ENCODE measurements around the gene AGO4. TPM values are rescaled to one million over a fixed set of nuclear protein-coding genes. Genes with fewer than 3 reads are reported as not detected.
"Not testable (repeated sequence)": the region's sequence is repeated elsewhere in the genome, so short reads cannot be mapped to it uniquely, and the experiment has no call there.

AGO4 gene
- total RNA-seq, 1 donor from 2014 or later: 20.8 TPM

GRCh38 chr1:35797380-35797779 is 10.4 kb upstream of the AGO4 start:
- Mint-ChIP-seq H3K4me3 (ENCODE audit: unreplicated experiment) (no peak overlapping the region), H3K36me3 (ENCODE audit: unreplicated experiment) (peaks cover 5% of the 10 kb centered on the region), H3K27ac (ENCODE audit: unreplicated experiment) (no peak overlapping the region), H3K4me1 (ENCODE audit: low read depth, unreplicated experiment) (no peaks in the 10 kb centered on the region), H3K9me3 (ENCODE audit: unreplicated experiment) (no peaks in the 10 kb centered on the region), H3K27me3 (ENCODE audit: unreplicated experiment) (no peaks in the 10 kb centered on the region)
- no peak for DNase-seq
- TF ChIP-seq CTCF (IDR thresholded peaks at IDR 0.05; ENCODE audit: partially characterized antibody, unreplicated experiment): no peak

- not testable (repeated sequence) for H3K27ac Mint-ChIP-seq (ENCODE audit: unreplicated experiment); H3K36me3 Mint-ChIP-seq (ENCODE audit: unreplicated experiment); DNase-seq; H3K9me3 Mint-ChIP-seq (ENCODE audit: unreplicated experiment); H3K4me3 Mint-ChIP-seq (ENCODE audit: unreplicated experiment); H3K4me1 Mint-ChIP-seq (ENCODE audit: low read depth, unreplicated experiment); H3K27me3 Mint-ChIP-seq (ENCODE audit: unreplicated experiment)
These were observed 9.8 kb upstream of the AGO4 start for GRCh38 chr1:35798019-35798418.

GRCh38 chr1:35800167-35800887 is 7.5 kb upstream of the AGO4 start:
- H3K27me3 Mint-ChIP-seq (ENCODE audit: unreplicated experiment); DNase-seq; H3K9me3 Mint-ChIP-seq (ENCODE audit: unreplicated experiment); H3K4me3 Mint-ChIP-seq (ENCODE audit: unreplicated experiment); H3K4me1 Mint-ChIP-seq (ENCODE audit: low read depth, unreplicated experiment); H3K36me3 Mint-ChIP-seq (ENCODE audit: unreplicated experiment); H3K27ac Mint-ChIP-seq (ENCODE audit: unreplicated experiment): not testable (repeated sequence)

DNA sequence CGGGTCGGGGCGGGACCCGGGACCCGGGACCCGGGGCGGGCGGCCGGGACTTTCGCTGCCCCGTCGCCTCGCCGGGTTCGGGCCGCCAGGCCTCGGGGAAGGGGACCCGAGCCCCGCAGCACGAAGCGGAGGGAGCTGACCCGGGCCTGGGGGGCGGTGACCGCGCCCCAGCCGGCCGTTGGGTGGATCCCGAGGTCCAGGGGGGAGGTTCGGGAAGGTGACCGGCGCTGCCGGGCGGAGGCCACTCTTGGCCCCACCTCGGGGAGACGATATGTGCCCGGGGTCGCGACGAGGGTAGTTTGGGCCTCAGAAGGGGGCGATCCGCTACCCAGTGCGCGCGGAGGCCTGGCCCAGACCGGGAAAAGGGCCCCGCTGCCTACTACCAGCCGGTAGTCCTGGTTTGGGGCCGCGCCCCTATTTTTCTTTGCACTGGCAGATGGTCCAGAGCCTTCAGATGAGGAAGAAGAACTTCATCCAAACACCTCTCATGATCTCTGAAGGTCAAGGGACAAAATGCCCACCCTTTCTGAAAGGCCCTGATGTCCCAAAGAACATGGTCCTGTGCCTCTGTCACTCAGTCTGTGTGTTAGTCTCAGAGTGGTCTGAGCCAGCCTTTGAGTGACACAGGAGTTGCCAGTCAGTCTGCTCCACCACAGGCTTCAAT is 766 bp downstream of the AGO4 start:
- TF ChIP-seq CTCF (IDR thresholded peaks at IDR 0.05; ENCODE audit: partially characterized antibody, unreplicated experiment): no peak
- peaks cover 4% of the 10 kb centered on the region for H3K4me1 Mint-ChIP-seq (ENCODE audit: low read depth, unreplicated experiment)
- H3K27ac Mint-ChIP-seq (ENCODE audit: unreplicated experiment): peak overlapping the region; percentile 65
- peak overlapping the region; percentile 91 for H3K4me3 Mint-ChIP-seq (ENCODE audit: unreplicated experiment)
- DNase-seq: peak; percentile 42
- H3K27me3 Mint-ChIP-seq (ENCODE audit: unreplicated experiment): peaks cover 3% of the 10 kb centered on the region
- H3K36me3 Mint-ChIP-seq (ENCODE audit: unreplicated experiment): no peaks in the 10 kb centered on the region
- peaks cover 8% of the 10 kb centered on the region for H3K9me3 Mint-ChIP-seq (ENCODE audit: unreplicated experiment)

GRCh38 chr1:35809114-35810095 is 1.6 kb downstream of the AGO4 start:
- peak overlapping the region; percentile 91 for H3K4me3 Mint-ChIP-seq (ENCODE audit: unreplicated experiment)
- no peak for DNase-seq
- peaks cover 8% of the 10 kb centered on the region for H3K9me3 Mint-ChIP-seq (ENCODE audit: unreplicated experiment)
- H3K27ac Mint-ChIP-seq (ENCODE audit: unreplicated experiment): peak overlapping the region; percentile 65
- H3K36me3 Mint-ChIP-seq (ENCODE audit: unreplicated experiment): no peaks in the 10 kb centered on the region
- no peak for TF ChIP-seq CTCF (IDR thresholded peaks at IDR 0.05; ENCODE audit: partially characterized antibody, unreplicated experiment)
- peaks cover 4% of the 10 kb centered on the region for H3K4me1 Mint-ChIP-seq (ENCODE audit: low read depth, unreplicated experiment)
- peaks cover 3% of the 10 kb centered on the region for H3K27me3 Mint-ChIP-seq (ENCODE audit: unreplicated experiment)
